HG02852 (cell line): Measurements from ENCODE around the gene GIPC2.
A peak's percentile ranks its signal among the peaks of the same experiment; 100 is the strongest.

ENCODE experiments used
- ATAC-seq: cut with Tn5 transposase; IDR thresholded peaks from one replicate; pipeline ENCODE4 v1.9.1; 2021; ENCODE audit warnings: mild to moderate bottlenecking, moderate library complexity; ENCODE audit not compliant: unreplicated experiment

Gene GIPC2

DNA sequence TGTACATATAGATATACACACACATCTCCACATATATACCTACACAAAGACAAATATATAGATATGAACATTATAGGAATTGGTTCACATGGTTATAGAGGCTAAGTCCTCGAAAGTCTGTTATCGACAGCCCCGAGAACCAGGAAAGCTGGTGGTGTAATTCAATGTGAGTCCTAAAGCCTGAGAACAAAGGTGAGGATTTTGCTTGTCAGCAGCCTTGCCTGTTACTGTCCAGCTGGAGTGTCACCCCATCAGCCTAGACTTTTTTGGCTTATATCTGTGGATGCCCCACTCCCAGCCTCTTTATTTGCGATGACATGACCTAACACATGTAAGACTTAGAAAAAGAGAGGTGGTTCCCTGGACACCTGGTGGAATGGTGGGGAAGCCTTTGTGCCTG lies 97.0 kb downstream of the GIPC2 start:
- no peak for ATAC-seq

DNA sequence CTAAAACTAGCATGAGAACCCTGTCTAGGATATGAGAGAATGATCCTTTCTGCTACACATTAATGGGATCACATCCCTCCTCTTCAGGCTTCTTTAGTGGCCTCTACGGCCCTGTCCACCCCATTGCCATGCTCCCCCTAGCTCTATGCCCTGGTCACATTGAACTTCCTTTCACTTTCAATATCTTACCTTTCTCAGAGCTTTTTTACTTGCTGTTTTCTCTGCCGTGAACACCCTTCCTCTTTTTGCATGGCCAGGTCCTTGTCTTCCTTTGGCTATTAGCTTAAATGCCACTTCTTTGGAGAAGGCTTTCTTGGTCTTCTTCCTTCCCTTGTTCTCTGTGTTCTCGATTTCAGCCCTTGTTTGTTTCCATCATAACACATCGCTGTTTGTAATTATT lies 97.4 kb downstream of the GIPC2 start:
- peak; percentile 84 for ATAC-seq

DNA sequence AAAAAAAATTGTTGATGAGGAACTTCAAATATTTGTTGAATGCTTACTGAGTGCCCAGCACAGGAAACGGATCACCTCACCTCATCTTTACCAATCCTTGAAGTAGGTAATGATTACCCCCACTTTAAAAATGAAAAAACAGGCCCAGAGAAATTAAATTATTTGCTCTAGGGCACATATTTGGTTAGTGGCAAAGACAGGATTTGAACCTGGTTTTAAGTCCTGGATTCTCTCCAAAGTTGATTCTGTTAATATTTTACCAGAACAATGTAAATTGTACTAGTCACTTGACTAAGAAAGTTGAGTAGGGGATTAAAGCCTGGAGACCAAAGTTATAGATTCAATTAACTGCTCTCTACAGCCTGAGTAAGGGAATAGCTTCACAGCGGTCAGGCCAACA lies 97.9 kb downstream of the GIPC2 start:
- no peak for ATAC-seq

DNA sequence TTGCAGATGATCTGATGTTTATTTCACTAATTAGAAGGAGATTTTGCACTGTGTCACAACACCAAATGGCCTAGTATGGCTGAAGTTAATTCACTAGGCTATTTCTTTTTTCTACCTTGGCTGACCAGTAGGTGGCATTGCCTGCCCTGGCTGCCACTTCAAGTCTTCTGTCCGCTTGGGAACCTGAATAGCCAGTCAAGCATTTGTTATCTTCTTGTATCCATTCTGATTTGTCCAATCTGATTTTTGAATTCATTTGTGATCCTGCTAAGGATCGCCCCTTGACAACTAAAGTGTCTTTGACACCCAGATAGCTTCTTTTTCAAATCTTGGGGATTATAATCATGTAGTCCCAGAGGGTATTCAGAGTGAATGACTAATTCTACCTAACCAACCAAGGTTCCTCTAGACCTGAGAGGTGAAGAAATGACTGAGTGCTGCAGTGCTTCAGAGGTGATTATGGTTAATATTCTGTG lies 99.4 kb downstream of the GIPC2 start:
- ATAC-seq, result peak; percentile 62

DNA sequence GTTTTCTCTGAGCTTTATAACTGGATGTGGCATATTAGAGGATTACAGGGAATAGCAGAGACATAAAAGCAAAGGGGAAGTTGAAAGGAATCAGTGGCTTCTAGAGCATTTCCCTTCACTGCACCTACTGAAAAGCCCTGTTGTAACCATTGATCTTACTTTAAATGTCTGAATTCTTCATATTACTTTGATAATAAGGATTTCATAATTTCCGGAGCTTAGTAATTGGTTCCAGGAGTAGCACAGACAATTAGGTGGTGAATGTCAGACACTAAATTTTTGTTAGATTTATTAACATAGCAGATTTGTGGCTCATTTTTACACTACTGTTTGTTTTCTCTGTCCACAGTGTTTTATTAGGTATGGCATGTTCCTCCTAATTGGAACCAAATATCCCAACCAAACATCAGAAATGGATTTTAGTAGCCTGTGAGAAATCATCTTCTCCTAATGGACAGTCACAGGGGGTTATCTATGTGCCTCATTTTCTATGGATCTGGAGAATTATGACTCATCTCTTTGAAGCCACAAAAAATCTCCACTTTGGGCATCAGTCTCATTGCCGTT lies 100.5 kb downstream of the GIPC2 start:
- ATAC-seq, result no peak

DNA sequence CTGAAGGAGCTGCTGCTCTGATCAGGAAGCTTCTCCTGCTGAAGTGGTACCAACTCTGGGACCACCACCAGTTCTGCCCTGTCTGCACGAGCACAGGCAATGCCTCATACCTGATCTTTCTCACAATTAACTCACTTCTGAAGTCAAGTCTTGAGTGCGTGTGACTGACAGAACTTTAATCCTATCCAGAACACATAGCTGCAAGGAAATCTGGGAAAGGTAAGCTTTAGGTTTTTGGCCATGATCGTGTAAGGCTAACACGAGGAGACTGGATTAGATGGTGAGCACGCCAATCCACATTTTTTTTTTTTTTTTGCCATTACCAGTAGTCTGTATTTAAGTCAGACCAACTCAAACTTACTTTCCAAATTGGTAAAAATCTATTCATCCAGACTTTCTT lies 101.3 kb downstream of the GIPC2 start:
- no peak for ATAC-seq

DNA sequence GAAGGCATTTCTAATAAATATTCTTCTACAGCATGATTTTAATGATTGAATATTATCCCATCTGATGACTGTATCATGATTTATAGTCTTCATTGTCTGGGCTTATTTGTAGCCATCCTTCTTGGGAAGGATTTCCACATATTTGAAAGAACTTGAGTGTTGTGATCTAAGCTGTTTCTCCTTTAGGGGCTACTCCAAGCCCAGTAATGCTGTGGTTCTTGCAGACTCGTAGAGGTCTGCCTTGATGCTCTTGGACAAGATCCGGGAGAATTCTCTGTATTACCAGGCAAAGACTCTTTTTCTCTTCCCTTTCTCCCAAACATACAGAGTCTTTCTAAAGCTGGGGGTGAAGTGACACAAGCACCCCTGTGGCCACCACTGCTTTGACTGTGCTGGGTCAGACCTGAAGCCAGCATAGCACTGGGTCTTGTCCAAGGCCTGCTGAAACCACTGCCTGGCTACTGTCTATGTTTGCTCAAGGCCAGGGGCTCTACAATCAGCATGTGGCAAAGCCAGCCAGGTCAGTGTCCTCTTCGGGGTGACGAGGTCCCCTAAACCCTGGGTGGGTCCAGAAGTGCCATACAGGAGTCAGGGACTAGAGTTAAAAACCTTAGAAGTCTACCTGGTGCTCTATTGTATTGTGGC lies 107.4 kb downstream of the GIPC2 start:
- ATAC-seq, result no peak

DNA sequence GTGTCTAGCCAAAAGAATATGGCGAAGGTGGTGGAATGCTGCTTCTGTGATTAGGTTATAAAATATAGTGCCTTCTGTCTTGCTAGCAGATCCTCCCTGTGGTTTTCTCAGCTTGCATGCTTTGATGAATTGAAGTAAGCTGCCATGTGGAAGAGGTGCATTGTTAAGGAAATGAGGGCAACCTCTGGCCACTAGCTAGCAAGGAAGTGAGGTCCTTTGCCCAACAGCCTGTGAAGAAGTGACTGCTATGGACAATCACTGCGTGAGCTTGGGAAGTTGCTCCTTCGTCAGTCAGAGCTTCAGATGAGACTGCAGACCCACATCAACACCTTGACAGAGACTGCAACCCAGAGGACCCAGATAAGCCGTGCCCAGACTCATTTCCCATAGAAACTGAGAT lies 109.4 kb downstream of the GIPC2 start:
- ATAC-seq, result no peak

DNA sequence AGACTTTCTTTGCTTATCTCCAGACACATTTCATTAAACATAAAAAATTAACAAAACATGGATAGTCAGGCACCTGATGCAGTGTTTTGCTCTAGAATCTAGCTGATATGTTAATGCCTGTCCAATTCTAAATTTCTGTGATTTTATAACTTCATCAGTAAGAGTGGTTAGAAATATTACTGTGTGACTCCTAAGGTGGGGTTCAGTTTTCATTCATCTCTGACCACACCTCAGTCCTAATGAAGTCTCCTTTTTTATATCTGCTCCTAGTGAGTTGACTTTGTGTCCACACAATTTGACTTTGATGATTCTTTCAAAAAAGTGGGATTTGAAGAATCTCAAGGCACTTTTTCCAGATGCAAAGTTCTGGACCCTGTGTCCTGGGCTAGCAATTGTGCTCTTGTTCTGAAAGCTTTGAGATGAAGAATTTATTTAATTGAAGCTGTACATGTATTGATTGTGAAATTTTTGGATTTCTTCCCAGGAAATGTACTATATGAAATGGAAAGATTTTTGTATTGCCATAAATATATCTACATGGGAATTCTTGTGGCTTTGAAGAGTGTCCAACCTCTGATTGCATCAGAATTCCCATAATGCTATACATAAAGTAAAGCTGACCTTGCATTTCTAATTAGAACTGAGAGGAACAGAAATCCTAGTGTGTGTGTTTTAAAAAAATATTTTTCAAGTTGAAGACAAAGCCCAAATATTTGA lies 111.2 kb downstream of the GIPC2 start:
- ATAC-seq, result no peak

DNA sequence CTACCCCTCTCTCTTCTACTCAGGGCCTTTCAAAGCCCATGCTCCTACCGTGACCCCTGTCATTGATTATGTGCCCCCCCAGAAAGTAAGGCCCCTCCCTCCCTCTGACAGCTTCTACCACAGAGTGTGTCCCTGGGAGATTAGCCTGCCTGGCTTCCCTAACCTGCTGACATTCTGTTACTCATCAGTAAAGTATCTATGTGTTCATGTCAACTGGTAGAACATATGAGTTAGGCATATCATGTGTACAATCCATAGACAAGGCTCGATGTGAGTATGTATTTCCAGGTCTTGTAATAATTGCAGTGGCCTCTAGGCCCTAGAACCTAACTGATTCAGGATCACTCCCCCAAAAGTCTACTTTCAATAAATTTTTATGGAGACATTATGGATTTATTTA lies 120.0 kb downstream of the GIPC2 start:
- no peak for ATAC-seq

DNA sequence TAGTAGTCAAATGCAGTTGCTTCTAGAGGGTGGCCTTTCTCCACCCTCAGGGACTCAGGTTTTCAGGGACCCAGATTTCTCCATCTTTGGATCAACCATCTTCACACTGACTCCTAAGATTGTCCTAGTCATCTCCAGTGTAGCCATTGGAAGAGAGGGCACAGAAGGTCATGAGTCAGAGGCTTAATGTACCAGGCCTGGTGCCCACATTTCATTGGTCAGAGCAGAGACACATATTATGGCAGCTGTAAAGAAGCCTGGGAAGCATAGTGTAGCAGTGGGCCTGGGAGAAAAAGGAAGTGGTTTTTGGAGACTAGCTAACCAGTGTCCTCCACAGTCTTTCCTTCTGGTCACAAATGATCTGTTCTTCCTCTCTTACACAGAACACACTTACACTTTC lies 122.5 kb downstream of the GIPC2 start:
- no peak for ATAC-seq

DNA sequence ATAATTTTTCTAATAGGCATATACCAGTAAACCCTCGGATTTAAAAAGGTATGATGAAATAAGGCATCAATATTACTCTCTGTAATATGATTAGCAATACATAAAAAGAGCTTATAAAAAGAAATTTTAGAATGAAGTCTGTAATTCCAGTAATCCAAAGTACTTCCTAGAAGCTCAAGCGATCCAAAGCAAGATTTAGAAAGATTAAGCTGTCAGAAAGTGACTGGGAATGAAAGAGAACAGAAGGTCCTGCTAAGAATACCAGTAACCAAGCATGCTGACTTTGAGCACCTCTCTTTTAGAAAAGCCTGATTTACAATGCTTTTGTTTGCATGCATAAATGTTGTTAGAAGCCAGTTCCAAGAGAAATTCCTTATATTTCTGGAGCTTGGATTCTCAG lies 125.1 kb downstream of the GIPC2 start:
- no peak for ATAC-seq

DNA sequence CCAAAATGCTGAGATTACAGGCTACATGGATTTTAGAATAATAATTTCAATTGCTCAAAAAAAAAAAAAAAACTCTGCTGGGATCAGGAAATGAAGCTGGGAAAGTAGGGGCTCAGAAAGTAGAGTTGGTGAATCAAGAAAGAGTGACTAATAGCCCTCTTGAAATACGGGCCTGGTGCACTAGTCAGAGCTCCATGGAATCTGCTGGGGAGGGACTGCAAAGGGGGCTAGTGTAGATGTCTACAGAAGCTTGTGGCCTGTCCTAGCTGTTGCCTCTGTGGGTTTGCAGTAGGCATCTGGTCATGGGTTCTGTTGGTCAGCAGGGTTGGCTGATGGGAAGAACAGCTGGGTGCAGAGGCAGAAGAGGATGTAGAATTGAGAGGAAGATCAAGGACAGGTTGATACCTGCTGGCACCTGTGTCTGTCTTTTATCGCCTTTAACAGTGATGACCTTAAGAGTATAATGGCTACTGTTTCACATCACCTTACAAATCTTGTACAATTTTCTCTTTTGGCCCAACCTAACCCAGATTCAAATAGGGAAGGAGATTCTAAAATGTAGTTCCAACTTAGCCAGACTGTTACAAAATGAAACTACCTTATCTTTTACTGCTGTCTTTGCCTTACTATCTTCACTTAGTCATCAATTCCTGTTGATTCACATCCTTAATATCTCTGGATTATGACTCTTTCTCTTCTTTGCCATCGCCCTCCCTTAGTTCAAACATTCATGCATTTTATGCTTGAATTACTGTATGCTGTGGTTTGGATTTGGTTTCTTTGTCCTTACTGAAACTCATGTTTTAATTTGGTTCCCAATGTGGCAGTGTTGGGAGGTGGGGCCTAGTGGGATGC lies 126.2 kb downstream of the GIPC2 start:
- ATAC-seq, result no peak

DNA sequence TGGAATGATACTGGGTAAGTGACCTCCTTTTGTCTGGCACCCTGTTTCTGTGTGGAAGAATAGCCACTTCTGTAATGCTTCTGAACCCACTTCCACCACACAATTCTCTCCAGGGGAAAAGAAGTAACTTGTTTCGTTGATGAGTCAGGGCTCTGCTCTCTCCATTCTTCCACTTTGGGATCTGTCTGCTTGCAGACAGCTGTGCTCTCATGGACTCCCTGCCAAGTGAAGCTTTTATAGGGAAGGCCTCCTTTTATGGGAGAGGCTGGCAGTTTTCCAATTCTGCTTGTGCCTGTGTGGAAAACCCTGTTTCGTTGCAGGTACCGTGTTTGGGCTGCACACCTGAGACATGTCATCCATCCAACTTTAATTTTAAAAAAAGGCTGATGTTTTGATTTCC lies 130.7 kb downstream of the GIPC2 start:
- no peak for ATAC-seq

DNA sequence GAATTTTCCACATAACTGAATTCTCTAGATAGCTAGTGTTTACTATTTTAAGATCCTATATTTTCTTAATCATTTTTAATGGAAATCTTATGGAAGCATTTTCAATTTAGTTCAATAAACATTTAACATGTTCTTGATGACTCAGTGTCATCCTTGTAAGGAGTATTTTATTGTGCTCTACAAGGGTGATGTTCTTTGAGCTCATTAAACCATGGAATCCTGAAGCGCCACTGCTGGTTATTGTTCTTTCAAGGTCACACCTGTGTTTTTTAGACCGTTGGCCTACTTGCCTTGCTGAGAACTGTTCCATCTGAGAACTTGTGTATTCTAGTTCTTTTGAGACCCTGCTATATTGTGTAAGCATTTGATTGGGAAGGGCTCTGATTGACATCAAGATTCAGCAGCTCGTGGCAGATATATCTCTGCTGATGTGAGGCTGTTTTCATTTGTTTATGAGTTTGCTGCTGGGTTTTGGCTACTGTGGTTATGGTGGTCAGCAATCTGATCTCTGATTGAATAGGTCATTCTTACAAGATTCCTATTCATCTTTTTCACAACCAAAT lies 132.0 kb downstream of the GIPC2 start:
- ATAC-seq, result no peak

DNA sequence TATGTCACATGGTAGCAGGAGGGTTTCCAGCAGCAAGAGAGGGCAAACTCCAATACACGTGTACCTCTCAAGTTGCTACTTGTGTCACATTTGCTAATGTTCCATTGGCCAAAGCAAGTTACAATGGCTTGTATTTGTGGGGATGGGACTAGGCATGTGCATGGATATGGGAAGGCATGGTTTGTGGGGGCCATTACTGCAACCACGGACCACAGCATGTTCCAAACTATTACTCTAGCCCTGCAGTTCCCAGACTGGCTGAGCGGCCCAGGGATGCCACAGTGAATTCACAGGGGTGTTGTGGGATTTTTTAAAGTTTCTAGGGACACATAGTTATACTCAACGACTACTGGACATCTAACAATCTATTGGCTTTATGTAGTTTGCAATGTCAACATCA lies 133.1 kb downstream of the GIPC2 start:
- ATAC-seq, result no peak

DNA sequence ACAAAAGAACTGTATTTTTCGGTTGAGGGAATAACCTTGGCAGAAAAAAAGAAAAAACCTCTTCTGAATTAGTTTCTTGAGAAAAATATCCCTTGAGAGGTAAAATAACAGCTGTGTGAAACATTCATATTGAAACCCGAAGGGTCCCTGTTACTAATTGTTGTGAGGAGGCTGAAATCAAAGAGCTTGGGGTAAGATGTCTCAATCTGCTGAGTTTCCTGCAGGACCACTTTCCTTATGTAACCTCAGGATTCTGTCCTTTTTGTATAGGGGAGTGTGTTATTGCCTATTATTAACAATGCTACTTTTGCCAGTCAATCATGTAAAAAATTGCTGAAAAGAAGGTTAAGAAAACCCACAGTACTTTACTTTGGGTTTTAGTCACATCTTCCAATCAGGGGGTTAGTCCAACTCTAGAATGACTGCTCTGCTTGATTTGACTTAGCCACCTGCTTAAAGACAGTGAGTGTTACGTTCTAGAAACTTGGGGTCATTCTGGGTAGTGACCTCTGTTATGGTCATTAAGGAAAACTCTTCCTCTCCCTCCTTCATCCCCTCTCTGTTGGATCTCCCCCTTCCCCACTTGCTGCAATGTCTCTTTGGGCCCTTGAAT lies 138.8 kb downstream of the GIPC2 start:
- peak; percentile 93 for ATAC-seq
